ENCODE data around the gene ACSS3. TPM values are rescaled to one million over a fixed set of nuclear protein-coding genes. Genes with fewer than 3 reads are reported as not detected.

Gene ACSS3
- total RNA-seq, 1 experiment from 2014 or later, result 19.3 TPM

DNA sequence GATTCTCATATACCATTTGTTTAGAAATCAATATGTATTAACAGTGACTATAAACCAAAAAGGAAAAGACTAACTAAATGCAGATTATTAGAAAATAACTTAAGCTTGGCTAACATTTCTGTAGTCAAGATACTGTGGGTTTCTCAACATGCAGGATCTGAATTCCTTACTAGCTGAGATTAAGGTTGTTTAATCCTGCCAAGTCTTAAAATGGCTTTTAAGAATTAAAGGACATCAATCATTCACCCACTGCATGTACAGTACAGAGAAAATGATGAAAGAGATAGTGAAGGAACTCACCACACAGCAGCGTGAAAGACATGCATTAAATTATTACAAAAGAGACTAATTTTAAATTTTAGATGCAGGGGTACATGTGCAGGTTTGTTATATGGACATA is 3.8 kb downstream of the ACSS3 start:
- Histone ChIP-seq H3K56ac (ENCODE audit: insufficient read length, low read depth, low read length) (no peak overlapping the region), H2BK15ac (ENCODE audit: low read depth, low read length) (no peak overlapping the region), H2AFZ (ENCODE audit: low read length) (no peak overlapping the region), H4K91ac (ENCODE audit: insufficient read length, low read depth, low read length) (no peak overlapping the region), H2BK5ac (ENCODE audit: insufficient read length, low read length) (no peak overlapping the region), H3K27me3 (ENCODE audit: insufficient read depth, low read length) (no peaks in the 10 kb centered on the region), H3K79me2 (ENCODE audit: insufficient read depth, low read length) (peaks cover 3% of the 10 kb centered on the region; the same call in 1 of the 2 replicates), H3T11ph (ENCODE audit: low read length) (no peak overlapping the region), H4K20me1 (ENCODE audit: control insufficient read depth, insufficient read depth, insufficient read length) (no peaks in the 10 kb centered on the region), H2BK12ac (ENCODE audit: insufficient read length, low read depth, low read length) (no peak overlapping the region), H2AK5ac (ENCODE audit: insufficient read length, low read length) (no peak overlapping the region), H3K23ac (ENCODE audit: insufficient read length, low read depth, low read length) (no peak overlapping the region), H3K18ac (ENCODE audit: insufficient read length, low read depth, low read length) (no peak overlapping the region), H3K9me3 (ENCODE audit: control insufficient read depth, low read depth, low read length) (no peaks in the 10 kb centered on the region), H4K5ac (ENCODE audit: insufficient read length, low read depth, low read length) (no peak overlapping the region), H3K4ac (ENCODE audit: low read depth, low read length) (no peak overlapping the region), H3K79me1 (ENCODE audit: insufficient read depth, low read depth, low read length, poor library complexity, severe bottlenecking) (no peaks in the 10 kb centered on the region), H4K8ac (replicated peaks; ENCODE audit: insufficient read length, low read depth, low read length) (no peak overlapping the region), H3K14ac (ENCODE audit: insufficient read depth, low read length) (no peak overlapping the region), H2BK20ac (ENCODE audit: low read depth, low read length, poor library complexity, severe bottlenecking) (no peak overlapping the region), H3K9ac (ENCODE audit: extremely low read depth, insufficient read length, low read length) (no peak overlapping the region), H3K27ac (ENCODE audit: insufficient read length, low read depth, low read length) (no peak overlapping the region), H2BK120ac (ENCODE audit: low read depth, low read length, poor library complexity, severe bottlenecking) (no peak overlapping the region), H3K4me2 (ENCODE audit: insufficient read depth, insufficient read length, low read length) (no peak overlapping the region), H3K23me2 (ENCODE audit: insufficient read length, low read depth, low read length, poor library complexity, severe bottlenecking) (peaks cover 19% of the 10 kb centered on the region), H3K4me1 (ENCODE audit: insufficient read depth, low read length) (peaks cover 5% of the 10 kb centered on the region; the same call in 1 of the 2 replicates)
- Mint-ChIP-seq H3K9me3 (no peaks in the 10 kb centered on the region), H3K4me1 (peaks cover 74 to 79% of the 10 kb centered on the region in 2 experiments), H3K4me3 (no peak overlapping the region), H3K36me3 (ENCODE audit: insufficient read depth in 1 of 3, low read depth in 3 of 3) (no peaks in the 10 kb centered on the region), H3K27me3 (ENCODE audit: low read depth) (no peaks in the 10 kb centered on the region), H3K27ac (no peak overlapping the region)
- TF ChIP-seq, protein P1, sequence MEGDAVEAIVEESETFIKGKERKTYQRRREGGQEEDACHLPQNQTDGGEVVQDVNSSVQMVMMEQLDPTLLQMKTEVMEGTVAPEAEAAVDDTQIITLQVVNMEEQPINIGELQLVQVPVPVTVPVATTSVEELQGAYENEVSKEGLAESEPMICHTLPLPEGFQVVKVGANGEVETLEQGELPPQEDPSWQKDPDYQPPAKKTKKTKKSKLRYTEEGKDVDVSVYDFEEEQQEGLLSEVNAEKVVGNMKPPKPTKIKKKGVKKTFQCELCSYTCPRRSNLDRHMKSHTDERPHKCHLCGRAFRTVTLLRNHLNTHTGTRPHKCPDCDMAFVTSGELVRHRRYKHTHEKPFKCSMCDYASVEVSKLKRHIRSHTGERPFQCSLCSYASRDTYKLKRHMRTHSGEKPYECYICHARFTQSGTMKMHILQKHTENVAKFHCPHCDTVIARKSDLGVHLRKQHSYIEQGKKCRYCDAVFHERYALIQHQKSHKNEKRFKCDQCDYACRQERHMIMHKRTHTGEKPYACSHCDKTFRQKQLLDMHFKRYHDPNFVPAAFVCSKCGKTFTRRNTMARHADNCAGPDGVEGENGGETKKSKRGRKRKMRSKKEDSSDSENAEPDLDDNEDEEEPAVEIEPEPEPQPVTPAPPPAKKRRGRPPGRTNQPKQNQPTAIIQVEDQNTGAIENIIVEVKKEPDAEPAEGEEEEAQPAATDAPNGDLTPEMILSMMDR (conservative IDR thresholded peaks at IDR 0.05), result no peak
- DNase-seq, result no peak
- WGBS (ENCODE audit: extremely low coverage, insufficient read length, low lambda C conversion rate), result no CpG with 5 or more reads among the region's 1 CpG

Measured in H9 (cell line).